IMR-90 (cell line): ENCODE measurements around the gene GDPD2. TPM values are rescaled to one million over a fixed set of nuclear protein-coding genes. Genes with fewer than 3 reads are reported as not detected.

Source experiments
- ATAC-seq: fragments of 200-7000 bp; cut with Tn5 transposase; 2 replicates; pipeline ENCODE4 v1.9.1; 2020; ENCODE audit warnings: low read depth, mild to moderate bottlenecking, moderate library complexity
- BruUV-seq: library from RNA; stranded (reverse); fragments of 400-500 nt; replicated peaks from 2 replicates; lab custom pipeline; 2021; lab: Mats Ljungman, UMichigan
- CTCF ChIA-PET: fragments of 300-600 bp; formaldehyde crosslinking; extraction: SDS; loops from one replicate; lab custom pipeline; 2021; ENCODE audit warnings: antibody characterized with exemption; lab: Yijun Ruan, JAX
- POLR2A ChIA-PET: fragments of 300-600 bp; sonication (Branson Sonifier 250); formaldehyde crosslinking; loops from one replicate; lab custom pipeline; 2022; ENCODE audit warnings: antibody characterized with exemption; ENCODE audit not compliant: unreplicated experiment; lab: Charles Lee
- DNase-seq: peaks from one replicate; pipeline ENCODE4 v3.0.0; 2013
- H2AFZ ChIP-seq: replicated peaks from 2 replicates; pipeline ENCODE3; 2013; ENCODE audit warnings: low read length, mild to moderate bottlenecking; ENCODE audit not compliant: poor library complexity
- H2AK5ac ChIP-seq: 2 replicates; pipeline ENCODE4 v1.6.1; 2013; ENCODE audit warnings: low read depth, low read length, inconsistent platforms
- H2AK9ac ChIP-seq: replicated peaks from 2 replicates; pipeline ENCODE3; 2013; ENCODE audit warnings: mild to moderate bottlenecking, low read depth, low read length, moderate library complexity; ENCODE audit not compliant: poor library complexity
- H2BK120ac ChIP-seq: 2 replicates; pipeline ENCODE4 v1.6.1; 2013; ENCODE audit warnings: low read depth, low read length, inconsistent platforms
- H2BK15ac ChIP-seq: 3 replicates; pipeline ENCODE4 v1.6.1; 2013; ENCODE audit warnings: low read depth, low read length, inconsistent platforms
- H2BK20ac ChIP-seq: 2 replicates; pipeline ENCODE4 v1.6.1; 2013; ENCODE audit warnings: low read depth, mild to moderate bottlenecking, inconsistent platforms, low read length, moderate library complexity
- H2BK5ac ChIP-seq: 2 replicates; pipeline ENCODE4 v1.6.1; 2013; ENCODE audit warnings: mild to moderate bottlenecking, low read depth, low read length, inconsistent platforms; ENCODE audit not compliant: poor library complexity, severe bottlenecking
- H3K14ac ChIP-seq: replicated peaks from 2 replicates; pipeline ENCODE4 v1.6.1; 2013; ENCODE audit warnings: low read depth, low read length, inconsistent platforms
- H3K18ac ChIP-seq: 2 replicates; pipeline ENCODE4 v1.6.1; 2013; ENCODE audit warnings: low read depth, low read length, control low read depth
- H3K23ac ChIP-seq: 2 replicates; pipeline ENCODE4 v1.6.1; 2013; ENCODE audit warnings: low read depth, low read length, inconsistent platforms
- H3K27ac ChIP-seq: 2 replicates; pipeline ENCODE4 v1.5.1; 2013; ENCODE audit warnings: mild to moderate bottlenecking, control low read depth, low read length; ENCODE audit not compliant: insufficient read depth
- H3K27me3 ChIP-seq: 2 replicates; pipeline ENCODE4 v1.6.1; 2013; ENCODE audit warnings: low read length; ENCODE audit not compliant: control insufficient read depth, insufficient read depth
- H3K36me3 ChIP-seq: 2 replicates; pipeline ENCODE4 v1.6.1; 2013; ENCODE audit warnings: low read length, mixed read lengths; ENCODE audit not compliant: control insufficient read depth, insufficient read depth
- H3K4ac ChIP-seq: 2 replicates; pipeline ENCODE4 v1.6.1; 2013; ENCODE audit warnings: low read depth, low read length, inconsistent platforms
- H3K4me1 ChIP-seq: 2 replicates; pipeline ENCODE4 v1.6.1; 2013; ENCODE audit warnings: low read length, mixed read lengths; ENCODE audit not compliant: control insufficient read depth, insufficient read depth
- H3K4me2 ChIP-seq: 2 replicates; pipeline ENCODE4 v1.6.1; 2013; ENCODE audit warnings: low read depth, mild to moderate bottlenecking, control low read depth, low read length, moderate library complexity
- H3K4me3 ChIP-seq: 2 replicates; pipeline ENCODE4 v1.5.1; 2013; ENCODE audit warnings: low read depth, mild to moderate bottlenecking, control low read depth, low read length, moderate library complexity; ENCODE audit not compliant: insufficient read depth
- H3K56ac ChIP-seq: 2 replicates; pipeline ENCODE4 v1.6.1; 2013; ENCODE audit warnings: low read length, inconsistent platforms; ENCODE audit not compliant: insufficient read depth; ENCODE audit errors: extremely low read depth
- H3K79me1 ChIP-seq, 2 experiments: 2 replicates each; pipeline ENCODE4 v1.6.1; 2013; ENCODE audit warnings: low read length in 2 of 2, inconsistent platforms in 1 of 2, low read depth in 1 of 2
- H3K9ac ChIP-seq: 2 replicates; pipeline ENCODE4 v1.6.1; 2013; ENCODE audit warnings: low read depth, low read length, control low read depth
- H3K9me1 ChIP-seq: 2 replicates; pipeline ENCODE4 v1.6.1; 2013; ENCODE audit warnings: low read length, inconsistent platforms; ENCODE audit not compliant: insufficient read depth
- H3K9me3 ChIP-seq: 2 replicates; pipeline ENCODE4 v1.6.1; 2013; ENCODE audit warnings: low read length; ENCODE audit not compliant: control insufficient read depth, insufficient read depth
- H4K20me1 ChIP-seq: 2 replicates; pipeline ENCODE4 v1.6.1; 2013; ENCODE audit warnings: low read length, inconsistent platforms; ENCODE audit not compliant: insufficient read depth
- H4K5ac ChIP-seq: 2 replicates; pipeline ENCODE4 v1.6.1; 2013; ENCODE audit warnings: mild to moderate bottlenecking, low read depth, low read length, control low read depth
- H4K8ac ChIP-seq, 2 experiments: 2 replicates each; pipeline ENCODE4 v1.6.1; 2013; ENCODE audit warnings: low read depth in 2 of 2, low read length in 2 of 2, control low read depth in 1 of 2, inconsistent platforms in 1 of 2
- H4K91ac ChIP-seq: 2 replicates; pipeline ENCODE4 v1.6.1; 2013; ENCODE audit warnings: low read depth, low read length, inconsistent platforms; ENCODE audit not compliant: insufficient read depth
- BHLHE40 ChIP-seq: fragments of 150-350 bp; IDR thresholded peaks from 2 replicates; pipeline ENCODE4 v1.6.1; 2016; ENCODE audit warnings: mild to moderate bottlenecking, low read depth, low read length
- CEBPB ChIP-seq: IDR thresholded peaks from 2 replicates; pipeline ENCODE4 v1.6.1; 2012; ENCODE audit warnings: low read depth, low read length, improper control_type of control experiment
- CHD1 ChIP-seq: IDR thresholded peaks from 2 replicates; pipeline ENCODE4 v1.6.1; 2012; ENCODE audit warnings: low read depth, low read length, improper control_type of control experiment
- FOS ChIP-seq: fragments of 150-350 bp; IDR thresholded peaks from 2 replicates; pipeline ENCODE4 v1.6.1; 2016; ENCODE audit warnings: low read depth, low read length
- MAFK ChIP-seq: IDR thresholded peaks from 2 replicates; pipeline ENCODE4 v1.6.1; 2012; ENCODE audit warnings: low read depth, low read length, improper control_type of control experiment
- MAZ ChIP-seq: IDR thresholded peaks from 2 replicates; pipeline ENCODE4 v1.6.1; 2012; ENCODE audit warnings: low read depth, mild to moderate bottlenecking, low read length, improper control_type of control experiment, moderate library complexity, borderline replicate concordance
- MXI1 ChIP-seq: IDR thresholded peaks from 2 replicates; pipeline ENCODE4 v1.6.1; 2012; ENCODE audit warnings: low read depth, mild to moderate bottlenecking, low read length, moderate library complexity, borderline replicate concordance
- NFE2L2 ChIP-seq: fragments of 150-350 bp; IDR thresholded peaks from 2 replicates; pipeline ENCODE4 v1.6.1; 2016; ENCODE audit warnings: low read depth, mild to moderate bottlenecking, low read length
- POLR2A ChIP-seq: IDR thresholded peaks from 2 replicates; pipeline ENCODE4 v1.6.1; 2012; ENCODE audit warnings: mild to moderate bottlenecking, low read depth, low read length
- RAD21 ChIP-seq: IDR thresholded peaks from 2 replicates; pipeline ENCODE4 v1.6.1; 2012; ENCODE audit warnings: low read length, improper control_type of control experiment
- RCOR1 ChIP-seq: IDR thresholded peaks from 2 replicates; pipeline ENCODE4 v1.6.1; 2012; ENCODE audit warnings: mild to moderate bottlenecking, low read length, improper control_type of control experiment; ENCODE audit not compliant: insufficient replicate concordance
- RFX5 ChIP-seq: IDR thresholded peaks from 2 replicates; pipeline ENCODE4 v1.8.0; 2012; ENCODE audit warnings: low read depth, mild to moderate bottlenecking, low read length, moderate library complexity
- SMC3 ChIP-seq: fragments of 150-350 bp; IDR thresholded peaks from 2 replicates; pipeline ENCODE4 v1.6.1; 2016; ENCODE audit warnings: low read depth, mild to moderate bottlenecking, antibody characterized with exemption, low read length, moderate library complexity
- WGBS, 2 experiments: methylation state at CpG; one replicate each; pipeline versions ENCODE4 v1.1.5 to v1.1.7; 2013; ENCODE audit warnings: missing lambda C conversion rate in 2 of 2; ENCODE audit not compliant: insufficient read length in 1 of 2; ENCODE audit errors: extremely low coverage in 2 of 2; 5-methylcytosine and 5-hydroxymethylcytosine counted together
- dilution Hi-C: fragments of 300-500 bp; cut with HindIII; formaldehyde crosslinking; loops from one replicate; pipeline ENCODE4 v1.14.3; 2018; ENCODE audit warnings: low sequenced_read_pairs; ENCODE audit not compliant: unreplicated experiment
- in situ Hi-C: fragments of 300-500 bp; cut with MboI; formaldehyde crosslinking; loops from 3 replicates; pipeline ENCODE4 v1.14.3; 2019; ENCODE audit warnings: low sequenced_read_pairs, inconsistent platforms, mixed read lengths
- intact Hi-C: fragments of 100-400 bp; cut with micrococcal nuclease; formaldehyde crosslinking; loops from 2 replicates; pipeline ENCODE4 v1.10.0; 2022
- polyA plus RNA-seq, 3 experiments: library from polyadenylated mRNA; depleted of rRNA; stranded (reverse); fragments of >200 nt; gene quantifications; 2 replicates each; pipeline ENCODE4 v1.2.3, GENCODE V29; 2012; ENCODE audit warnings: low replicate concordance in 1 of 3
- total RNA-seq: library from RNA; depleted of rRNA; stranded (reverse); fragments of >200 nt; gene quantifications from 2 replicates; pipeline ENCODE4 v1.2.3, GENCODE V29; 2012
- TF ChIP-seq, protein P1 (sequence below): fragments of 150-350 bp; IDR thresholded peaks from 2 replicates; pipeline ENCODE4 v1.6.1; 2016; ENCODE audit warnings: low read depth, mild to moderate bottlenecking, low read length, moderate library complexity, borderline replicate concordance
- TF ChIP-seq, protein P2 (sequence below): conservative IDR thresholded peaks from 2 replicates; pipeline ENCODE4 v1.5.1; 2012; ENCODE audit warnings: mild to moderate bottlenecking, low read depth, low read length, improper control_type of control experiment
- TF ChIP-seq, protein P3 (sequence below): fragments of 150-350 bp; IDR thresholded peaks from 2 replicates; pipeline ENCODE4 v1.6.1; 2017; ENCODE audit warnings: mild to moderate bottlenecking, antibody characterized with exemption, low read length, low read depth

GDPD2 gene
- total and polyA plus RNA-seq, 2 of the 4 experiments (the other 2 are of a cell fraction), result not detected

DNA sequence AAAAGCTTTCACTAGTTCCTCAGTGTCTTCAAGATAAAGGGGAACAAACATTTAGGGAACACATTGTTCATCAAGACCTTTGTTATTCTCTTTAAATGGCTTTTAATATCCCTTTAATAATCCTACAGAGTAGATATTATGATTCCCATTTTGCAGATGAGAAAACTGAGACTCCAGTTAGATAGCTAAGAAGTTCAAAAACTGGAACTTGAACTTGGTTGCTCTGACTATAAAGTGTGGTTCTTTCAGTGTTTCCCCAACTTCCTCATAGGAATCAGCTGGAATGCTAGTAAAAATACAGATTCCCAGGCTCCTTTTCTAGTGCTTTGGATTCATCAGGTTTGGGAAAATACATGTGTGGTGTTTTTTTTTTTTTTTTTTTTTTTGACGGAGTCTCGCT is 59.2 kb downstream of the GDPD2 start:
- TF ChIP-seq RCOR1 (no peak), CHD1 (no peak), RFX5 (no peak), MXI1 (no peak), MAZ (no peak), CEBPB (no peak), POLR2A (no peak), SMC3 (no peak), NFE2L2 (no peak), FOS (no peak), MAFK (no peak), RAD21 (no peak), BHLHE40 (no peak)
- TF ChIP-seq, protein P1, sequence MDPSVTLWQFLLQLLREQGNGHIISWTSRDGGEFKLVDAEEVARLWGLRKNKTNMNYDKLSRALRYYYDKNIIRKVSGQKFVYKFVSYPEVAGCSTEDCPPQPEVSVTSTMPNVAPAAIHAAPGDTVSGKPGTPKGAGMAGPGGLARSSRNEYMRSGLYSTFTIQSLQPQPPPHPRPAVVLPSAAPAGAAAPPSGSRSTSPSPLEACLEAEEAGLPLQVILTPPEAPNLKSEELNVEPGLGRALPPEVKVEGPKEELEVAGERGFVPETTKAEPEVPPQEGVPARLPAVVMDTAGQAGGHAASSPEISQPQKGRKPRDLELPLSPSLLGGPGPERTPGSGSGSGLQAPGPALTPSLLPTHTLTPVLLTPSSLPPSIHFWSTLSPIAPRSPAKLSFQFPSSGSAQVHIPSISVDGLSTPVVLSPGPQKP, result no peak
- TF ChIP-seq, protein P2, sequence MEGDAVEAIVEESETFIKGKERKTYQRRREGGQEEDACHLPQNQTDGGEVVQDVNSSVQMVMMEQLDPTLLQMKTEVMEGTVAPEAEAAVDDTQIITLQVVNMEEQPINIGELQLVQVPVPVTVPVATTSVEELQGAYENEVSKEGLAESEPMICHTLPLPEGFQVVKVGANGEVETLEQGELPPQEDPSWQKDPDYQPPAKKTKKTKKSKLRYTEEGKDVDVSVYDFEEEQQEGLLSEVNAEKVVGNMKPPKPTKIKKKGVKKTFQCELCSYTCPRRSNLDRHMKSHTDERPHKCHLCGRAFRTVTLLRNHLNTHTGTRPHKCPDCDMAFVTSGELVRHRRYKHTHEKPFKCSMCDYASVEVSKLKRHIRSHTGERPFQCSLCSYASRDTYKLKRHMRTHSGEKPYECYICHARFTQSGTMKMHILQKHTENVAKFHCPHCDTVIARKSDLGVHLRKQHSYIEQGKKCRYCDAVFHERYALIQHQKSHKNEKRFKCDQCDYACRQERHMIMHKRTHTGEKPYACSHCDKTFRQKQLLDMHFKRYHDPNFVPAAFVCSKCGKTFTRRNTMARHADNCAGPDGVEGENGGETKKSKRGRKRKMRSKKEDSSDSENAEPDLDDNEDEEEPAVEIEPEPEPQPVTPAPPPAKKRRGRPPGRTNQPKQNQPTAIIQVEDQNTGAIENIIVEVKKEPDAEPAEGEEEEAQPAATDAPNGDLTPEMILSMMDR, result no peak
- TF ChIP-seq, protein P3, sequence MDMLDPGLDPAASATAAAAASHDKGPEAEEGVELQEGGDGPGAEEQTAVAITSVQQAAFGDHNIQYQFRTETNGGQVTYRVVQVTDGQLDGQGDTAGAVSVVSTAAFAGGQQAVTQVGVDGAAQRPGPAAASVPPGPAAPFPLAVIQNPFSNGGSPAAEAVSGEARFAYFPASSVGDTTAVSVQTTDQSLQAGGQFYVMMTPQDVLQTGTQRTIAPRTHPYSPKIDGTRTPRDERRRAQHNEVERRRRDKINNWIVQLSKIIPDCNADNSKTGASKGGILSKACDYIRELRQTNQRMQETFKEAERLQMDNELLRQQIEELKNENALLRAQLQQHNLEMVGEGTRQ, result no peak
- DNase-seq, result no peak
- H3K4me1 ChIP-seq, result peaks cover 22% of the 10 kb centered on the region
- no peaks in the 10 kb centered on the region; the same call in 1 of the 2 replicates for H3K27me3 ChIP-seq
- no peak overlapping the region for H3K23ac ChIP-seq
- H2BK15ac ChIP-seq, result no peak overlapping the region
- peaks cover 12% of the 10 kb centered on the region for H3K9me1 ChIP-seq
- no peak overlapping the region for H4K91ac ChIP-seq
- no peak overlapping the region for H3K14ac ChIP-seq
- peaks cover 0 to 26% of the 10 kb centered on the region in 2 experiments; a peak in 3 of 4 replicates for H3K79me1 ChIP-seq
- no peak overlapping the region for H3K18ac ChIP-seq
- no peak overlapping the region for H3K56ac ChIP-seq
- CTCF ChIA-PET, result no interaction called here
- POLR2A ChIA-PET, result no interaction called here
- H2BK5ac ChIP-seq, result no peak overlapping the region
- no peak overlapping the region for H3K4ac ChIP-seq
- in situ Hi-C loops (no loop called here), intact Hi-C loops (no loop called here), dilution Hi-C loops (no loop called here)
- H4K8ac ChIP-seq, result no peak overlapping the region
- no peak overlapping the region for H4K5ac ChIP-seq
- no TSS peak for BruUV-seq
- H2AK5ac ChIP-seq, result no peak overlapping the region
- no peaks in the 10 kb centered on the region for H3K9me3 ChIP-seq
- no peak overlapping the region for H2AFZ ChIP-seq
- H4K20me1 ChIP-seq, result no peaks in the 10 kb centered on the region
- H2BK20ac ChIP-seq, result no peak overlapping the region
- WGBS, 2 experiments, result no CpG with 5 or more reads among the region's 2 CpGs
- no peak overlapping the region for H3K27ac ChIP-seq
- no peak overlapping the region for H2AK9ac ChIP-seq
- H3K4me2 ChIP-seq, result no peak overlapping the region
- H3K4me3 ChIP-seq, result no peak overlapping the region
- H3K36me3 ChIP-seq, result peaks cover 6% of the 10 kb centered on the region; the same call in 1 of the 2 replicates
- no peak overlapping the region for H2BK120ac ChIP-seq
- H3K9ac ChIP-seq, result no peak overlapping the region
- ATAC-seq, result no peak
